HG02943 (cell line): Measurements from ENCODE around the gene CCDC89.
"Not testable (repeated sequence)": the region's sequence is repeated elsewhere in the genome, so short reads cannot be mapped to it uniquely, and the experiment has no call there.

Experiments used
- ATAC-seq: cut with Tn5 transposase; IDR thresholded peaks from one replicate; pipeline ENCODE4 v1.9.1; 2021; ENCODE audit warnings: mild to moderate bottlenecking, low read depth, moderate library complexity; ENCODE audit not compliant: unreplicated experiment

The CCDC89 gene

DNA sequence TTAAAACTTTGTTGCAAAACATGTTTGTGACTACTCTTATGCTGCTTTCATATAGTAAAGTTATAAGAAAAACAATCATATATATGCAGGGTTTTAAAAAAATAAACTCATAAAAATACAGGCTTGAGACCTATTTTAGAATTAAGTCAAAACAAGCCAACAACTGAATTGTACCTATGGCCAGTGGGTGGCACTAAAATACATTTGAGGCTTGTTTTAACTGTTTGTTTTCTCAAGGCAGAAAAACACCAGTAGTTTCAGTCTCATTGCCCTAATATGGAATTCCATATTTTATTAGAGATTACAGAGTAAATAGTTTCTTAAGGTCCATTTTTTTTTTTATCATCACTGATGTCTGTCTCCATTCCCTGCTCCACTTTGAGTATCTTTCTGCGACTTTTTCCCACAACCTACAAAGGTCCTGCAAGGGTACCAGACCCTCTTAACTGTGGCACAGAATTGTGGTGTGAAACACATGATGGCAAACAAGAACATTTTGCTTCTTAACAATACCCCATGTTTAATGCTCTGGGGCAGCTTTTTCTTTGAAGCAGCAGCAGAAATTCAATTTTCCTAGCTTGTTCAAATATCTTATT lies 8.5 kb upstream of the CCDC89 start:
- no peak for ATAC-seq

DNA sequence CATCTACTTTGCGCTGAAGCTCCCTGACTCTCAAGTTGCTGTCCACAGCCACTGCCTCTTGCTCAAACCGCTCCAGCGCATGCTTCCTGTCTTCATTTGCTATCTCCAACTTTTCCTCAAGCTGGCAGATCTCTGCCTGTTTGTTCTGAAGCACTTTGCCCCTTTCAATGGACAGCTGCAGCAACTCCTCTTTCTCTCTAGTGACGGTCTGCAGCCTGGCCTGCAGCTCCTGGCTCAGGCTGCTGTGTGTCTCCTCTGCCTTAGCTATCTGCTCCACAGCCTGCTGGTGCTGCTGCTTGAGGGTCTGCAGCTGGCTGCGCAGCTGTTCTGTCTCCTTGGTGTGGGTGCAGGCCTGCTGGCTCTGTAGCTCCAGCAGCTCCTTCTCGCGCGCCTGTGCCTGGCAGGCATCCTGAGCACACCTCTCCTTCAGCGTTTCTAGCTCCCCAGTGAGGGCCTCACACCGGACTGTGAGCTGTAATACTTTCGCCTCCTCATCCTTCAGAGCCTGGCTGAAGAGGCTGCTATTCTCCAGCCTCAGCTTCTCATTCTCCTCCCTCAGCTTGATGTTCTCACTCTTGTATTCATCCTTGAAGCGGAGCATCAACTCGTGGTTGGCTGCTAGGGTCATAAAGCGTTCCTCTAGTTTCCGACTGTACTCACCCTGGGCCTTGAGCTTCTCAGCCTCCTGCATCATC lies 723 bp downstream of the CCDC89 start:
- no peak for ATAC-seq

DNA sequence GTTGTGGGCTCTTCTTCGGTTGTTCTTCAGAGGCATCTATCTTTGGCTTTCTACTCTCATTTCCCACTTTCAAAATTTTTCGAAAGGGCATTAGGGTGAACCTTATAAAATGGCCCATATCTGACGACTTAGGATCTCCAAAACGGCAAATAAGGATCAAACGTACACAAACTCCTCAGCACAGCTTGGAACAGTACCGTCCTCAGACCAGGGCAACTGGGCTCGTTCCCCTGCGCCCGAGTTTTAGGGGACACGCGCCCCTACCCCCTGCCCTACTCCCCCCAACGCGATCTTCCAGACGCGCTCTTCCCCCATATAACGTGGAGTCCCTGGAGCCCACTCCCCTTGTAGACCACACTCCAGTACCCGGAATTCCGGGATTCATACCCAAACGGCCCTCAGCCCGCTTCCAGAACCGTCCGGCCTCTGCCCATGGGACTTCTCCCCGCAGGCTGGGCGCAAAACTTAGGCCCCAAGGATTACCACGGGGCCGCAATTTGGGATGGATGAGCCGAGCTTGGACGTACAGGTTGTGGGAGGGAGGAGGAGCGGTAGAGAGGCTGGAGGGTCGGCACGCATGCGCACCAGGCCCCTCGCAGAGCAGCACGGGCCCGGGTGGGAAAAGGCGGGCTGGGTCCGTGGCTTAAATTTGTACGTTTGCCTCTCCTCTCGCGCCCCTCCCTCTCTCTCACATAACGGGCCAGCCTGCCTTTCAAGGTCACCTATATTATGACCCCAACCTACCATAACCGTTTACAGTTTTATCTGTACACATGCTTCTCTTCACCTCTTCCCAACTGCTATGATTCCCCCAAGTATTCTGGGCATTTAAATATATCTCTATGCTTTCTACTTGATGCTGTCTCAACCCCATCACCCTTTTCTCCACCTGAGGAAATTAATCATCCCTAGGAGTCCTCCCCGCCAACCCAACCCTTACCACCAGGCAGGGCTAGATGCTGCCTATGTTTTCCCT lies 3.4 kb downstream of the CCDC89 start:
- peak; percentile 81 for ATAC-seq

DNA sequence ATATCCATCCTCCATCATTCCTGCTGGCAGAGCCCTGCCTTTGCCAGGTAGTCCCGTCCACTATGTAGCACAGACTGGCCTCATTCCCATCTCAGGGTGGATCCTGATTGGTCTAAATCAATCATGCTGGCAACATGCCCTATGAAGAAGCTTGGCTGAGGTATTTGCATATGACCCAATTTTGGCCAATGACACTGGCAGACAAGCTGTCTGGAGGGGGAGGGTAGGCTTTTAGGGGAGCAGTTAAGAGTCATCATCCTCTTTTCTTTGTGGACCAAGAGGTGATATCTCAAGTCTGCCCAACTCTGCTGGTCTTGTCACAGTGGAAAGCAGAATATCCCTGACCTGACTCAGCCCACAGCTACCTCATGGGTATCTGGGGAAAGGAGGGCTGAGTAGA lies 5.1 kb downstream of the CCDC89 start:
- ATAC-seq: no peak

DNA sequence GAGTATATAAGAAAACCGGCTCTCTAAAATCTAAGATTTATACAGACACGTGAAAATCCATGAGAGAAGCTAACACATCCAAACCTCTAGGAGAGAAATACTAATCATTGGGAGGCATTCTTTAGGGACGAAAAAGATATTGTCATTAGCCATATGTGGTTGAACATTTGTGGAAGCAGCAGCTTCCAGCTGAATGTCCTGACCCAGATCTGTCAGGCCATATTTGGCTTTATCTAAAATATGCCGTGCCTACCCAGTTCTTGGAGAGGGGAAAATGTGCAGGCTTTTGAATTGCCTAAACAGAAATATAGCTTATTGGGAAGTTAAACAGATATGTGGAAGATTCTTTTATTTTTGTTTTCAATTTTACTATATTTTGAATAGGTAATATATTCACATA lies 6.4 kb downstream of the CCDC89 start:
- no peak for ATAC-seq

DNA sequence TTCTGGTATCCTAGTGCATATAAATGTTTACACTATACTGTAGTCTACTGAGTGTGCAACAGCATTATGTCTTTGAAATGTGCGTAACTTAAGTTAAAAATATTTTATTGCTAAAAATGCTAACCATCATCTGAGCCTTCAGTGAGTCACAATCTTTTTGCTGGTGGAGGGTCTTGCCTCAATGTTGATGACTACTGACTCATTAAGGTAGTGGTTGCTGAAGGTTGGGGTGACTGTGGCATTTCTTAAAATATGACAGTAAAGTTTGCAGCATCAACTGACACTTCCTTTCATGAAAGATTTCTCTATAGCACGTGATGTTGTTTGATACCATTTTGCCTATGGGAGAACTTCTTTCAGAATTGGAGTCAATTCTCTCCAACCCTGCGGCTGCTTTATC lies 12.6 kb downstream of the CCDC89 start:
- no peak for ATAC-seq

DNA sequence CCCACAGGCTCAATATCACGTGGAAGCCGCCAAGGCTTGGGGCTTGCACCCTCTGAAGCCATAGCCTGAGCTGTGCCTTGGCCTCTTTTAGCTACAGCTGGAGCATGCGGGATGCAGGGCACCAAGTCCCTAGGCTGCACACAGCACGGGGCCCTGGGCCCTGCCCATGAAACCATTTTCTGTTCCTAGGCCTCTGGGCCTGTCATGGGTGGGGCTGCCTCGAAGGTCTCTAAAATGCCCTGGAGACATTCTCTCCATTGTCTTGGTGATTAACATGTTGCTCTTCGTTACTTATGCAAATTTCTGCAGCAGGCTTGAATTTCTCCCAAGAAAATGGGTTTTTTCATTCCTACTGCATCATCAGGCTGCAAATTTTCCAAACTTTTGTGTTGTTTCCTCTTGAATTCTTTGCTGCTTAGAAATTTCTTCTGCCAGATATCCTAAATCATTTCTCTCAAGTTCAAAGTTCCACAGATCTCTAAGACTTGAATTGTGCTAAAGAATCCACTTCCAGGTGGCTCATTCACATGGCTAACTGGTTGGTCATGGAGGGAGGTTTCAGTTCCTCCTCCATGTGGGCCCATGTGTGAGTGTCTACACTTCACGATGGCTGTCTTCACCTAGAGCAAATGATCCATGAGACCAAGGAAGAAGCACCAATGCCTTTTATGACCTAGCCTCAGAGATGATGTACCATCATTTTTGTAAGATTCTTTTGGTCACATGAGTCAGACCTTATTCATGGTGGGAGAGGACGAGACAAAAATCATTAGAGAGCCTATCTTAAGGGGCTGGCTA lies 13.7 kb downstream of the CCDC89 start:
- no peak for ATAC-seq

DNA sequence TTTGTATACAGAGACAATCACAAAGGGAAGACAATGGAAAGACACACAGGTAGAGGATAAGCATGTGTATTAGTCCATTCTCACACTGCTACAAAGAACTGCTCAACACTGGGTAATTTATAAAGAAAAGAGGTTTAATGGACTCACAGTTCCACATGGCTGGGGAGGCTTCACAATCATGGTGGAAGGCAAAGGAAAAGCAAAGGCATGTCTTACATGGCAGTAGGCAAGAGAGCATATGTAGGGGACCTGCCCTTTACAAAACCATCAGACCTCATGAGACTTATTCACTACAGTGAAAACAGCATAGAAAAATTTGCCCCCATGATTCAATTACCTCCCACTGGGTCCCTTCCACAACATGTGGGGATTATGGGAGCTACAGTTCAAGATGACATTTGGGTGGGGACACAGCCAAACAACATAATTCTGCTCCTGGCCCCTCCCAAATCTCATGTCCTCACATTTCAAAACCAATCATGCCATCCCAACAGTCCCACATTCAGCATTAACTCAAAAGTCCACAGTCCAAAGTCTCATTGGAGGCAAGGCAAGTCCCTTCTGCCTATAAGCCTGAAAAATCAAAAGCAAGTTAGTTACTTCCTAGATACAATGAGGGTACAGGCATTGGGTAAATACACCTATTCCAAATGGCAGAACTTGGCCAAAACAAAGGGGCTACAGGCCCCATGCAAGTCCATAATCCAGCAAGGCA lies 14.9 kb downstream of the CCDC89 start:
- ATAC-seq: not testable (repeated sequence)

DNA sequence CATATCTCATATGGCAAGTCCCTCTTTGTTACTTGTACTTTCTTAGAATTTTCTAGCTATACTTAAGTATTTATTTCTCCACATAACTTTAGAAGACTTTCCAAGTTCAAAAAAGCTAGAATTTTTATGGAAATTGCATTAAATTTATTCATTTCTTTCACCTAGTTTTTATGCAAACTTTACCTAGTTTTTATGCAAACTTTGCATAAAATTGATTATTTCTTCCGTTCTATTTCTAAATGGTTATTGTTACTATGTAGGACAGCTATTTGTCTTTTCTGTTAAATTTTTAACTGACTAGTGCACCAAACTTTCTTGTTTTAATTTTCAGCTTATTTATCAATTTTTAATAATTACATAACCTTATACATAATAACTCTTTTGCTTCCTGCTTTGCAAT lies 17.8 kb downstream of the CCDC89 start:
- ATAC-seq: no peak

DNA sequence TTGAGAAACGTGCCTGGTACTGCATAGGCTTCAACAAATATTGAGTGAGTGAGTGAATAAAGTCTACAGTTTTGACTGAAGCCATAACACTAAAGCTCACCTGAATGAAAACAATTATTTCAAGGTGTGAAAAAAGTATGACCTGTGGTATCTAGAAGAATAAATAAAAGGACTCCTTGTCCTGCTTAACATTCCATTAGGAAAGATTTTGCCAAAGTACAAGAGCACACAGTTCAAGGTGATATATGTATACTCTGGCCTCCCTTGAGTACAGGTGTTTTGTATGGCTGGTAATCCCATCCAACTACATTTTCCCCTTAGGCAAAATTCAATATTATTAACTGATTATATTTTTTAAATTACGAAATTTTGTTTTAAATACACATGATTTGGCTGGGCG lies 19.3 kb downstream of the CCDC89 start:
- ATAC-seq: no peak

DNA sequence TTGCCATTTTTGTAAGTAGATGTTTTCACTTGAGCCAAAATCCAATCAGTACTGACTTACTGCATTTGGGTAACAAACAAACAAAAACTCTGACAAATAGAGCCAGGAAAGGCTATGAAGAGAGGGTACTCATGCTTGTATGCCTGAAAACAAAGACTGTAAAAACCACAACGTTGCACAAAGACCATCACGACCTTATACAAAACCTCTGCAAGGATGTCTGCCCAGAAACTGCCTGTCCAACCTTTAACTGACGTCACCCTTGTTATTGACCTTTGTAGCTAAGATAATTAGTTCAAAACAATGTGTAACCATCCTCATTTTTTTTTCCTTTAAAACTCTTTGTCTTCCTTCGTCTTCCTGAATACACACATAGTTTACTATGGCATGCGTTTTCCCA lies 20.3 kb downstream of the CCDC89 start:
- ATAC-seq: no peak

DNA sequence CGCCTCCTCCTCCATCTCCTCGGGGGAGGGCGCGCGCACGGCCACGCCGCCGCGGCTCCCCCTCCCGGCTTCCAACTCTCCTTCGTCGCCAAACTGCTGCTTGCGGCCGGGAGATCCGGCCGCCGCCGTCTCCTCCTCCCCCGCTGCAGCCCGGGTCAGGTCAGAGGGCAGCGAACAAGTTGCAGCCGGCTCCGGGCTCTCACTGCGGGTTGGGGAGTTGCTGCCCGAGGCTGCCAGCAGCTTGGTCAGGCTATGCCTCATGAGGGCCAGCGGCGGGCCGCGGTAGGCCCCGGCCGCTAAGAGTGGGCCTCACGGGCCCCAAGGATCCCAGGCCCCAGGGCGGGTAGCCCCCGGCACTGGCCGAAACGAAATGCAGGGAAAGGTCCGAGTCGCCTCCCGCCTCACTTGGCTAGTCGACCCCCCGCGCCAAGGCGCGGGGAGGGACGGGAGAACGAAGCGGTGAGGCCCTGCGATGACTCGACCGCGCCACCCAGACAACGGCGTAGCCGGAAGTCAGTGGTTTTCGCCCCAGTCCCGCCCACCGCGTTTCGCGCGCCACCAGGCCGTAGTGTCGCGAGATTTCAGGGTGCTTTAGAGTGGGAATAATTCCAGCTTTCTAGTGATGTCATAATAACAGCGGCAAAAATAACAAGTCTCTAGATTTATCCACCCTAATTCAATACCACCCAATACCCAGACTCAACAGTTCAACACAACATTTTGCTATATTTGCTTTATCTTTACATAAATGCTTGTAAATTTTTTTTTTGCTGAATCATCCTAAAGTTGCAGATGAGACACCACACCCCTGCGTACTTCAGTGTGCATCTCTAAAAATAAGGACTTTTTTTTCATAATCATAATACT lies 21.1 kb downstream of the CCDC89 start, which contains the start of gene CREBZF:
TSS of gene CREBZF (minus strand) at position 515 of the 867 bp plus-strand sequence. CDS start at position 261, 254 bp downstream.
- peak; percentile 90 for ATAC-seq

DNA sequence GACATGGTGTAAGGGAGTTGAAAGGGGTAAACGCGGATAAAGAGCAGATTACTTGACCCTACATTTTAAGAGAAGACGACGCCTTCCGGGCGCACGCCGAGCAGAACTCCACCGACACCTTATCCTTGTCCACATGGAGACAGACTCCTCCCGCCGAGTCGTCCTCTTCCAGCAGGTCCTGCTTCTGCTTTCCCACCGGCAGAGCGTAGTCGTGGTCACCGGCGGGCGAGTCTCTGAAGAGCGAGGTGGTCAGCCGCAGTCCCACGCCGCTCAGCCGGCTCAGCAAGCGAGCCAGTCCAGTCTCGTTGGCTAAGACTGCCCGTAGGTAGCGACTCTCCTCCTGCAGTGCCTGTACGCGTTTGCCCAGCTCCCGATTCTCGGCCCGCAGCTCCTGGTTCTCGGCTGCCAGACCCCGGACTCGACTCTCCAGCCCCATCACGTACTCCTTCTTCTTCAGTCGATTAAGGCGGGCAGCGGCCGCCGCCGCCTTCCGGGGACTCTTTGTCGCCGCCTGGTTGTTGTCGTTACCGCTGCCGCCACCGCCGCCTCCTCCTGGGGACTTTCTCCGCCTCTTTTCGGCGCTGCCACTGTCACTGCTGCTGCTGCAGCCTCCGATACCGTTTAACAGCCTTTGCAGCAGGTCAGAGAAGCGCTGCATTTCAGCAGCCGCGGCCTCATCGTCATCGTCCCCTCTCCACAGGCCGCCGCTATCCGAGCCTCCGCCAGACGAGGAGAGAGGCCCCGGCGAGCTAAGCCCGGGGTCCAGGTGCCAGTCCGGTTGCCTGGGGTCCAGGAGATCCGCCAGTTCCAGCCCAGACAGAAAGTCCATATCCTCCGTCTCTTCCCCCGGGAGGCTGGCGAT lies 22.0 kb downstream of the CCDC89 start:
- ATAC-seq: peak; percentile 62

DNA sequence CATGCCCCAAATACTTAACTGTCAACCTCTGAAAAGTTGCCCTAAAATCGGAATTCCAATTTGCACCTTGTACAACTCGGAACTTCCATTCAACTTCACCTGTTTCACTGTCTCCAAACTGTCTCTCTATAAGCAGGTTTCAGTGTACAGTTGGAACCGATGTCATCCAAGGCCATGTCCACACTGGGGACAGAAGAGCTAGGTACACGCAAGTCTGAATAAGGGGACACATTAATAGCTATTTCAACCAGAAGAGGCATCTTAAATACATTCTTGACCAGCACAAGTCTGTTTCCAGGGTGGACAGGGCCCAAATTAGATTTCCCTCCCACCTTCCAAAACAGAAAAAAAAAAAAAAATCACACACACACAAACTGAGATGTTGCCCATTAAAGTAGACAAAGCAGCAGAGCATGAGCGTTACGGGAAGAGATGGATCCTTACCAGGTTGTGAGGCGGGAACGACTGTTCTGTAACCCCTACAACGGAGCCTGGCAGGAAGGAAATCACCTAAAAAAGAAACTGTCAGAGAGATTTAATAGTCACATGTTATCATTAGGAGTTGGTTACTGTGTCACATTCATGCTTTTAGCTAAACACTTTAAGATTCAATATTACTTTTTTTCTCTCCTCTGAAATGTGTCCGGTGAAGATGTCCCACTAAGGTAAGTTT lies 22.8 kb downstream of the CCDC89 start:
- ATAC-seq: no peak

DNA sequence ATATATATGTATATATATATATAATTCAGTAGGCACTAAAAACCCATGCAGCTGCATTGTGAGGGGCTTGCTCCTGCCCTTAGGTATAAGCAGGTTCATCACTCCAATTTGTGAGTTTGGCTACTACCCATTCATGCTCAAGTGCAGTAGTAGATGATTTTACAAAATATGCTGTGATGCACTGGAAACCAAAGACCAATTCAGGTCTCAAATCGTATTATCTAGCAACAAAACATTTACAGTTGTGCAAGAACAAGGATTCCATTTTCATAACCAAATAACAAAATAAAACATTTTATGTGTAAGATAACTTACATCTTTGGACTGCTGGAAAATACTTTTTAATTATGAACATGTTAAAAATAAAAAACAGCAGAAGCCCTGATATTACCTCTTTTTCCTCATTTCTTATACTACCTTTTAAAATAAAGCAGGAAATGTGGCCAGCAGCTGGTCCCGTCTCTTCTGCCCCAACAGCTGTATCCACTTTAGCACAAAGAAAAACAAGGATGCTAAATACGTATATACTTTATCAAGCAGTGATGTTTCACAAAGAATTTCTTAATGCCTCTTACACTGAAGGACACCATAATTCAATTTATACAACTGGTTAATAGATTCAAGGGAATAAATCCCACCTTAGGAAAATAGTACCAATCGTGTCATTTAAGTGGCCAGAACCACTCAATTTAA lies 23.9 kb downstream of the CCDC89 start:
- no peak for ATAC-seq

DNA sequence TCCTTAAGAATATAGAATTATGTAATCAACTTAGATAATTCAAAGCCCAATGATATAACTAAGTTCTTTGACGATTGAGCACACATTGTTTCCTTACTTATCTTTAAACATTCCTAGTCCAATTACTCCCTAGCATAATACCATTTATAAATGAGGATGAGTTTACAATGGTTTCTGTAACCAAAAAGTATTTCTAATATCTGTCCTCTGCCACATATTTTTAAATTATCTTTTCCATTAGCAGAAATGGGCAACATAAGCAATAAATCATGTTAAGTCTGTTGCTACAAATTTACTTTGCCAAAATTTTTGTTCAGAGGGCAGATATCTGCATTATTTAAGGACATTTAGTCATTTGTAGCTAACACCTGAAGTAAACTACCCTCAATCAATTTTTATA lies 27.8 kb downstream of the CCDC89 start:
- no peak for ATAC-seq

DNA sequence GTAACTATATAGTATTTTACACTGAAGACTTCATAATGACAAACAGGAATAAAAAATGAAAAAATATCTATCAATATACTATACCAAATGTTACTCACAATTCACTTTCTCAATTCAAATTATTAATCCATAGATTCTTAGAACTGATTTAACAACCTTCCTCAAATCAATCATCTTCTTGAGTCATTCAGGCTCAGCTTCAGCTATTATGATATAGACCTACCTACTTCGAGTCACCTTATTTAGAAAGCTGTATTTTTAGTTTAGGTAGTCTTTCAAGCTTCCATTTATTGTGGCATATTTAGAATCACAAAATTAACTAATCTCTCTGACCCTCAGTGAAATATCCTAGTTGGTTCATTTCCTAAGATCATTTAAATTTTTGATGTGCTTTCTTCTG lies 29.2 kb downstream of the CCDC89 start:
- ATAC-seq: no peak
